ENCODE measurements around the gene POU6F2. TPM values are rescaled to one million over a fixed set of nuclear protein-coding genes. Genes with fewer than 3 reads are reported as not detected.

Gene POU6F2
- total RNA-seq, 1 experiment from 2014 or later = 0.27 TPM

GRCh38 chr7:39133088-39133487 is 155.4 kb downstream of the POU6F2 start:
- no peak overlapping the region for H3K4me3 ChIP-seq (replicated peaks in 1 of 2; ENCODE audit: low read depth in 1 of 2, low read length in 2 of 2)
- no TSS peak for BruUV-seq (replicated peaks)
- H3K79me2 ChIP-seq (ENCODE audit: insufficient read depth, low read length) = no peaks in the 10 kb centered on the region
- CTCF ChIA-PET = no interaction called here
- no peak for DNase-seq (ENCODE audit: low read depth, low spot score)
- H3K27me3 ChIP-seq (ENCODE audit: insufficient read depth, low read length) = 0 out of 2 replicates have a peak, but pooled peaks cover 7% of the 10 kb centered on the region
- intact Hi-C loops (cut with micrococcal nuclease) = no loop called here
- H3K36me3 ChIP-seq (ENCODE audit: control insufficient read depth in 1 of 2, insufficient read depth in 2 of 2, low read length in 2 of 2) = no peaks in the 10 kb centered on the region
- no peak overlapping the region for H3K27ac ChIP-seq (ENCODE audit: low read depth, low read length)
- no peaks in the 10 kb centered on the region for H3K4me1 ChIP-seq (ENCODE audit: control insufficient read depth in 1 of 2, insufficient read depth in 2 of 2, low read length in 2 of 2)
- RAD21 ChIA-PET (ENCODE audit: low non-redundant PET in 1 of 2, low total read pairs in 2 of 2, uncharacterized antibody in 2 of 2, unreplicated experiment in 2 of 2) = no interaction called here
- no peaks in the 10 kb centered on the region for H3K9me2 ChIP-seq (ENCODE audit: insufficient read depth)
- TF ChIP-seq EZH2phosphoT487 (IDR thresholded peaks at IDR 0.05; ENCODE audit: borderline replicate concordance) (no peak), MAX (IDR thresholded peaks at IDR 0.05) (no peak), RAD21 (IDR thresholded peaks at IDR 0.05; ENCODE audit: low read depth) (no peak), ATF3 (IDR thresholded peaks at IDR 0.05) (no peak), POLR2A (IDR thresholded peaks at IDR 0.05; ENCODE audit: borderline replicate concordance, extremely low read depth, insufficient read depth, insufficient read length) (no peak), YY1 (IDR thresholded peaks at IDR 0.05; ENCODE audit: extremely low read depth, insufficient replicate concordance, low read depth, low read length) (no peak)
- no peak for ATAC-seq
- H4K20me1 ChIP-seq (ENCODE audit: insufficient read depth) = no peaks in the 10 kb centered on the region
- H3K9ac ChIP-seq (ENCODE audit: low read length) = no peak overlapping the region
- H3K4me2 ChIP-seq (ENCODE audit: low read length) = no peak overlapping the region
- POLR2A ChIA-PET = no interaction called here
- no peak overlapping the region for H2AFZ ChIP-seq (ENCODE audit: low read depth, low read length, poor library complexity, severe bottlenecking)
- H3K9me3 ChIP-seq (ENCODE audit: control insufficient read depth in 1 of 2, insufficient read depth in 1 of 2, low read depth in 1 of 2, low read length in 2 of 2) = 0 out of 4 replicates have a peak, but pooled peaks cover 0 to 4% of the 10 kb centered on the region in 2 experiments

GRCh38 chr7:39137480-39137879 is 159.8 kb downstream of the POU6F2 start:
- Histone ChIP-seq H3K4me2 (ENCODE audit: low read length) (no peak overlapping the region), H3K36me3 (ENCODE audit: control insufficient read depth in 1 of 2, insufficient read depth in 2 of 2, low read length in 2 of 2) (no peaks in the 10 kb centered on the region), H3K4me3 (replicated peaks in 1 of 2; ENCODE audit: low read depth in 1 of 2, low read length in 2 of 2) (no peak overlapping the region), H2AFZ (ENCODE audit: low read depth, low read length, poor library complexity, severe bottlenecking) (no peak overlapping the region), H3K9me2 (ENCODE audit: insufficient read depth) (no peaks in the 10 kb centered on the region), H3K27me3 (ENCODE audit: insufficient read depth, low read length) (peaks cover 9% of the 10 kb centered on the region; the same call in 1 of the 2 replicates), H4K20me1 (ENCODE audit: insufficient read depth) (no peaks in the 10 kb centered on the region), H3K79me2 (ENCODE audit: insufficient read depth, low read length) (no peaks in the 10 kb centered on the region), H3K9ac (ENCODE audit: low read length) (no peak overlapping the region), H3K27ac (ENCODE audit: low read depth, low read length) (no peak overlapping the region), H3K4me1 (ENCODE audit: control insufficient read depth in 1 of 2, insufficient read depth in 2 of 2, low read length in 2 of 2) (no peaks in the 10 kb centered on the region), H3K9me3 (ENCODE audit: control insufficient read depth in 1 of 2, insufficient read depth in 1 of 2, low read depth in 1 of 2, low read length in 2 of 2) (0 out of 4 replicates have a peak, but pooled peaks cover 0 to 4% of the 10 kb centered on the region in 2 experiments)
- RAD21 ChIA-PET (ENCODE audit: low non-redundant PET in 1 of 2, low total read pairs in 2 of 2, uncharacterized antibody in 2 of 2, unreplicated experiment in 2 of 2) = no interaction called here
- BruUV-seq (replicated peaks) = no TSS peak
- POLR2A ChIA-PET = no interaction called here
- no peak for TF ChIP-seq SP1 (IDR thresholded peaks at IDR 0.05; ENCODE audit: low read depth)
- no peak for TF ChIP-seq CBX3 (IDR thresholded peaks at IDR 0.05; ENCODE audit: low read depth)
- no peak for TF ChIP-seq ELF1 (IDR thresholded peaks at IDR 0.05; ENCODE audit: borderline replicate concordance, low read depth)
- TF ChIP-seq MAX (IDR thresholded peaks at IDR 0.05) = no peak
- DNase-seq (ENCODE audit: low read depth, low spot score) = no peak
- intact Hi-C loops (cut with micrococcal nuclease) = no loop called here
- ATAC-seq = no peak
- CTCF ChIA-PET = no interaction called here
